ENCODE data around the gene NXN. TPM values are rescaled to one million over a fixed set of nuclear protein-coding genes. Genes with fewer than 3 reads are reported as not detected.

Gene NXN
- polyA plus RNA-seq, 3 donors: not detected

DNA sequence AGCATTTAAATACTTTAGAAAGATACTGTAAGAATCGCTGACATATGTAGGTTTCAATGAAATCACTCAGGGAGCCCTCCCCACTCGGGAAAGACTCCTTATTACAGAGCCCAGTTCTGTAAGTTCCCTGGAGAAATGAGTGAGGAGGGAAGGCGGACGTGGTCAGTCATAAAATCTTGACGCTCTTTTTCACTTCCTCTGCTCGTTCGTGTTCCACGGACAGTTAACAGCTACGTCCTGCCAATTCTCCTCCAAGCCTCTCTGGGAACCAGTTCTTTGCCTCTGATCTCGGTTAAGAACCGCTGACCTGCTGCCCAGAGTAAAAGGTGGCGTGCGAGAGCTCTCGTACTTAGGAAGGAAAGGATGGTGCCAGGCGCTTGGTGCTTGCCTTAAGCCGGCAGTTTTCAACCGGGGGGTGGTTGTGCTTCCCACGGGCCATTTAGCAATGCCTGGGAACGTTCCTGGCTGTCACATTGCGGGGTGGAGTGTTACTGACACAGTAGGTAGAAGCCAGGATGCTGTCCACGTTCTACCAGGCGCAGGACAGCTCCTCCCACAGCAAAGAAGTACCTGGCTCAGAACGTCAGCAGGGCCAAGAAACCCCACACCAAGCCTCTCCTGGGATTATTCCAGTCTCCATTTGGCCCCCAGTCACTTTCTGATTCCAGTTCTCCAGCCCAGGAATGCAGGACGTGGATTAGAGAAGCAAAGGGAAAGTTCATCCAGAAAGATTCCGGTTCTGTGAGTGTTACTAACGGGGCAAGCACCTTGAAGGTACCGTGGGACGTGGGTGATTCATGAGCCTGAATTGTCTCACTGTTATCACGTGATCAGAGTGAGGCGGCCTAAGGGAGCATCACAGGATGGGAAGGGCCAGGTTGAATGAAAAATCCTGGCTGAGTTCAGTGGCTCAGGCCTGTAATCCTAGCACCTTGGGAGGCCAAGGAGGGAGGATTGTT lies 109.7 kb downstream of the NXN start:
- Histone ChIP-seq H3K9me3 (replicated peaks in 1 of 2; ENCODE audit: control insufficient read depth in 1 of 2, insufficient read depth in 1 of 2, low read length in 2 of 2) (no peaks in the 10 kb centered on the region), H4K20me1 (ENCODE audit: insufficient read depth, low read length) (no peaks in the 10 kb centered on the region), H3K4me1 (ENCODE audit: control insufficient read depth in 1 of 2, insufficient read depth in 2 of 2, low read length in 2 of 2) (no peaks in the 10 kb centered on the region), H3K27me3 (ENCODE audit: control insufficient read depth in 2 of 2, insufficient read depth in 2 of 2, low read length in 2 of 2) (peaks cover 0 to 2% of the 10 kb centered on the region in 2 donors), H3K27ac (ENCODE audit: low read depth in 1 of 2, low read length in 2 of 2) (no peak overlapping the region), H3K9ac (ENCODE audit: insufficient read depth, low read length, poor library complexity, severe bottlenecking) (no peak overlapping the region), H3K4me3 (replicated peaks in 1 of 3; ENCODE audit: low read depth in 2 of 3, low read length in 3 of 3) (no peak overlapping the region), H3K4me2 (replicated peaks; ENCODE audit: extremely low read depth, low read length, poor library complexity, severe bottlenecking) (no peak overlapping the region), H3K36me3 (replicated peaks in 1 of 2; ENCODE audit: control insufficient read depth in 1 of 2, insufficient read depth in 2 of 2, low read length in 2 of 2) (no peaks in the 10 kb centered on the region), H2AFZ (ENCODE audit: insufficient read depth, low read depth, low read length, poor library complexity, severe bottlenecking) (no peak overlapping the region), H3K79me2 (ENCODE audit: insufficient read depth, low read length) (no peaks in the 10 kb centered on the region)
- Mint-ChIP-seq H3K4me3 (no peak overlapping the region), H3K4me1 (no peaks in the 10 kb centered on the region), H3K36me3 (no peaks in the 10 kb centered on the region), H3K27me3 (ENCODE audit: low read depth in 3 of 3) (peaks cover 11 to 28% (median 22%) of the 10 kb centered on the region in 3 donors), H3K9me3 (peaks cover 0 to 6% (median 0%) of the 10 kb centered on the region in 7 donors), H3K27ac (no peak overlapping the region)
- intact Hi-C loops (cut with micrococcal nuclease): no loop called here
- DNase-seq: no peak
- TF ChIP-seq CTCF (IDR thresholded peaks at IDR 0.05): no peak
- 74% methylated on average over 13 of the region's 30 CpGs for WGBS (ENCODE audit: insufficient coverage)

- peaks cover 18 to 35% (median 26%) of the 10 kb centered on the region in 3 donors for H3K27me3 Mint-ChIP-seq (ENCODE audit: low read depth in 3 of 3)
Observed at GRCh38 chr17:869086-869485, 110.5 kb downstream of the NXN start.

More at GRCh38 chr17:869086-869485, 110.5 kb downstream of the NXN start:
- peaks cover 0 to 9% of the 10 kb centered on the region in 2 donors for H3K27me3 ChIP-seq (ENCODE audit: control insufficient read depth in 2 of 2, insufficient read depth in 2 of 2, low read length in 2 of 2)
- Mint-ChIP-seq H3K4me1 (no peaks in the 10 kb centered on the region), H3K4me3 (no peak overlapping the region), H3K27ac (no peak overlapping the region), H3K9me3 (peaks cover 0 to 6% (median 0%) of the 10 kb centered on the region in 7 donors), H3K36me3 (no peaks in the 10 kb centered on the region)
- H3K4me1 ChIP-seq (ENCODE audit: control insufficient read depth in 1 of 2, insufficient read depth in 2 of 2, low read length in 2 of 2): no peaks in the 10 kb centered on the region
- no peak for TF ChIP-seq CTCF (IDR thresholded peaks at IDR 0.05)
- H4K20me1 ChIP-seq (ENCODE audit: insufficient read depth, low read length): no peaks in the 10 kb centered on the region
- WGBS (ENCODE audit: insufficient coverage): 90% methylated on average over 5 of the region's 7 CpGs
- H3K4me3 ChIP-seq (replicated peaks in 1 of 3; ENCODE audit: low read depth in 2 of 3, low read length in 3 of 3): no peak overlapping the region
- H3K9me3 ChIP-seq (replicated peaks in 1 of 2; ENCODE audit: control insufficient read depth in 1 of 2, insufficient read depth in 1 of 2, low read length in 2 of 2): no peaks in the 10 kb centered on the region
- no peak overlapping the region for H2AFZ ChIP-seq (ENCODE audit: insufficient read depth, low read depth, low read length, poor library complexity, severe bottlenecking)
- intact Hi-C loops (cut with micrococcal nuclease): no loop called here
- no peaks in the 10 kb centered on the region for H3K79me2 ChIP-seq (ENCODE audit: insufficient read depth, low read length)
- no peaks in the 10 kb centered on the region for H3K36me3 ChIP-seq (replicated peaks in 1 of 2; ENCODE audit: control insufficient read depth in 1 of 2, insufficient read depth in 2 of 2, low read length in 2 of 2)
- H3K4me2 ChIP-seq (replicated peaks; ENCODE audit: extremely low read depth, low read length, poor library complexity, severe bottlenecking): no peak overlapping the region
- no peak overlapping the region for H3K9ac ChIP-seq (ENCODE audit: insufficient read depth, low read length, poor library complexity, severe bottlenecking)
- no peak for DNase-seq
- no peak overlapping the region for H3K27ac ChIP-seq (ENCODE audit: low read depth in 1 of 2, low read length in 2 of 2)
